ENCODE measurements around the gene SIM1. TPM values are rescaled to one million over a fixed set of nuclear protein-coding genes. Genes with fewer than 3 reads are reported as not detected.

SIM1 gene
- total RNA-seq, 1 experiment from 2014 or later: not detected

DNA sequence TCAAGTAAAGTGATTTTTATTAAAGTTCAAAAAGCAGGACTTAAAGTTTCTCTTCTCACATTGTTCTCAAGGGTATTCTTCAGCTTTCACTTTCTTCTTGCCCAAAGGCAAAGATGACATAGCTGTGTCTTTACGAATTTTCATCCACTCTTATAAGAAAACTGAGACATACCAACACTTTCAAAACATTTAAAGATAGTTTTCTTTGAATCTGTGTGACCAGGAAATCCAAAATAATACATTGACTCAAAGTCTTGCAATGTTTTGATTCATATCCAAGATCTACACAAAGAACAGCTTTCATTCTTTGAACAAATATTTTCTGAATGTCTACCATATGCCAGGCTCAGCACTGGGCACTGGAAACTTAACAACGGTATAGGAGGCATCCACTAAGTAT is 117.9 kb downstream of the SIM1 start:
- in situ Hi-C loops (cut with HindIII; ENCODE audit: low pct_unique_long_range_greater_than_20kb, low sequenced_read_pairs): no loop called here
- DNase-seq (ENCODE audit: low read depth, low spot score): no peak

- in situ Hi-C loops (cut with HindIII; ENCODE audit: low pct_unique_long_range_greater_than_20kb, low sequenced_read_pairs): no loop called here
- no peak for DNase-seq (ENCODE audit: low read depth, low spot score)
Measured at GRCh38 chr6:100346203-100346602, 118.5 kb downstream of the SIM1 start.

GRCh38 chr6:100344761-100345160 is 120.0 kb downstream of the SIM1 start:
- no peak for DNase-seq (ENCODE audit: low read depth, low spot score)
- in situ Hi-C loops (cut with HindIII; ENCODE audit: low pct_unique_long_range_greater_than_20kb, low sequenced_read_pairs): no loop called here

- no peak for DNase-seq (ENCODE audit: low read depth, low spot score)
- in situ Hi-C loops (cut with HindIII; ENCODE audit: low pct_unique_long_range_greater_than_20kb, low sequenced_read_pairs): no loop called here
Measured at GRCh38 chr6:100344321-100344720, 120.4 kb downstream of the SIM1 start.

GRCh38 chr6:100343316-100344077 is 121.2 kb downstream of the SIM1 start:
- in situ Hi-C loops (cut with HindIII; ENCODE audit: low pct_unique_long_range_greater_than_20kb, low sequenced_read_pairs): no loop called here
- DNase-seq (ENCODE audit: low read depth, low spot score): no peak

- no peak for DNase-seq (ENCODE audit: low read depth, low spot score)
Measured at GRCh38 chr6:100342830-100343229, 121.9 kb downstream of the SIM1 start.

GRCh38 chr6:100339574-100340255 is 125.0 kb downstream of the SIM1 start:
- in situ Hi-C loops (cut with HindIII; ENCODE audit: low pct_unique_long_range_greater_than_20kb, low sequenced_read_pairs): no loop called here
- DNase-seq (ENCODE audit: low read depth, low spot score): no peak

More at GRCh38 chr6:100342830-100343229, 121.9 kb downstream of the SIM1 start:
- in situ Hi-C loops (cut with HindIII; ENCODE audit: low pct_unique_long_range_greater_than_20kb, low sequenced_read_pairs): no loop called here

- in situ Hi-C loops (cut with HindIII; ENCODE audit: low pct_unique_long_range_greater_than_20kb, low sequenced_read_pairs): no loop called here
Measured at GRCh38 chr6:100338090-100338489, 126.6 kb downstream of the SIM1 start.

DNA sequence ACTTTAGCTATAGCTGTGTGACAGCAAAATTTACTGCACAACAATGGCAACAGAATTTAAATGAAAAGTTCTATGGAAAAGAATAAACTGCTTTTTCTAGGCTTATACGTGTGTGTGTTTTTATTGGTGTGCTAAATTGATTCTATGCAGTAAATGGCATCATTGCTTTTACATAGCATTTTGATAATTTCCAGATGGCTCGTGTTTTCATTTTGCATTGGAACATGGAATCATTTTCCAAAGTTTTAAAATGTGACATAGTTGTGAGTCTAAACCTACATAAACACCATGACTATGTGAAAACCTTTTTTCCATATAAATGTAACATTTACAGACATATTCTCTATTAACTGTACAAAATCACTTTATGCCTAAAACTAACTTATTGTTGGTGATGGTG is 127.8 kb downstream of the SIM1 start:
- in situ Hi-C loops (cut with HindIII; ENCODE audit: low pct_unique_long_range_greater_than_20kb, low sequenced_read_pairs): no loop called here
- no peak for DNase-seq (ENCODE audit: low read depth, low spot score)

More at GRCh38 chr6:100338090-100338489, 126.6 kb downstream of the SIM1 start:
- no peak for DNase-seq (ENCODE audit: low read depth, low spot score)

GRCh38 chr6:100335991-100336390 is 128.7 kb downstream of the SIM1 start:
- DNase-seq (ENCODE audit: low read depth, low spot score): no peak
- in situ Hi-C loops (cut with HindIII; ENCODE audit: low pct_unique_long_range_greater_than_20kb, low sequenced_read_pairs): no loop called here
